Sciatic nerve (tissue), 2 donors: ENCODE data around the gene HSF4. TPM values are rescaled to one million over a fixed set of nuclear protein-coding genes. Genes with fewer than 3 reads are reported as not detected.

Experiments
- ATAC-seq: fragments of 200-7000 bp; cut with Tn5 transposase; one replicate; pipeline ENCODE4 v1.9.1; 2020; ENCODE audit warnings: mild to moderate bottlenecking, moderate library complexity
- DNase-seq: peaks from one replicate; pipeline ENCODE4 v3.0.0-alpha.2; 2020; ENCODE audit warnings: low spot score
- intact Hi-C: fragments of 100-400 bp; cut with DNase I; formaldehyde crosslinking; loops from one replicate; pipeline ENCODE4 v1.14.2; 2022
- total RNA-seq: library from RNA; stranded (reverse); fragmentation: NEBNext Ultra II Directional; extraction: Animal tissue kit (Norgen Biotek cat#: 25700); gene quantifications from one replicate; pipeline ENCODE4 v1.2.1, GENCODE V29; 2021
- donor health status: DM: no; HTN: no; CAD: no.
- donor health status: DM: no; HTN: no; CAD: no.

HSF4 gene
- total RNA-seq, 1 donor from 2014 or later: 123 TPM

- intact Hi-C loops: no loop called here
- DNase-seq: peak; percentile 60
- no peak for ATAC-seq
Measured at GRCh38 chr16:67149276-67150046, 15.1 kb upstream of the HSF4 start.

DNA sequence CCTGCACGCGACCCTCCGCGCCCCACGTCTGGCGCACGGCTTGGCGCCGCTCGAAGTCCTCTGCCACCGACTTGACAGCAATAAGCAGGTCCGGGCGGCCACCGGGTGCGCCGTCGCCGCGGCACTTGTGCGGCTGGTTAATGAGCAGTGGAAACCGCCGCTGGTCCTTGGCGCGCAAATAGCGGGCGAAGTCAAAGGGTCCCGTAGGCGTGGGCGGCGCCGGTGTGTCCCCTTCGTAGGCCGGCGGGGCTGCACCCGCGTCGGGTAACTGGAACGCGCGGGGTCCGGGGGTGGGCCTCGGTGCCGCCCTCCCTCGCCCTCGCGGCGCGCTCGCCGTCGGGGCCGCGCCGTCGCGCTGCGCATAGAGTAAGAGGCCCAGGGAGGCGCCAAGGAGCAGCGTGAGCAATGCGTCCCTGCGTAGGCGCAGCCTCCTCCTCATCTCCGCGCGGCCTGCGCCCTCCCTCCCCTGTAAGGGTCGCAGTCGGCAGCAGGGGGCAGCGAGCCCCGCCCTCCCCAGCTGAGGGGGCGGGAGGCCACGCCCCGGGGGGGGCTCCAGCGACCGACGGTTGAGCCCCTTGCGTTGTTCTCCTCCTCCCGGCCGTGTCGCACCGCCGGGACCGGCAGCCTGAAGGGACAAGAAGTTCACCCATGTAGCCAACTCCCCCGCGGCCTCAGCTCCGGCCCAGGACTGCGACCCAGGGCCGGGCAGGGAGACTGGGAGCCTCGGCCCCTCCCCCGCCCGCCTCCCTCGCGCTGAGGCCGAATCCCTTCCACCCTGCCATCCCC lies 14.3 kb upstream of the HSF4 start:
- ATAC-seq (peak; percentile 64), DNase-seq (no peak)
- intact Hi-C loops: no loop called here

GRCh38 chr16:67150833-67151396 lies 13.6 kb upstream of the HSF4 start, which contains the start of gene B3GNT9:
B3GNT9 (minus strand) TSS chr16:67150998; CDS start chr16:67150485, 513 bp downstream.
- intact Hi-C loops: no loop called here
- peak; percentile 86 for DNase-seq
- peak; percentile 87 for ATAC-seq

DNA sequence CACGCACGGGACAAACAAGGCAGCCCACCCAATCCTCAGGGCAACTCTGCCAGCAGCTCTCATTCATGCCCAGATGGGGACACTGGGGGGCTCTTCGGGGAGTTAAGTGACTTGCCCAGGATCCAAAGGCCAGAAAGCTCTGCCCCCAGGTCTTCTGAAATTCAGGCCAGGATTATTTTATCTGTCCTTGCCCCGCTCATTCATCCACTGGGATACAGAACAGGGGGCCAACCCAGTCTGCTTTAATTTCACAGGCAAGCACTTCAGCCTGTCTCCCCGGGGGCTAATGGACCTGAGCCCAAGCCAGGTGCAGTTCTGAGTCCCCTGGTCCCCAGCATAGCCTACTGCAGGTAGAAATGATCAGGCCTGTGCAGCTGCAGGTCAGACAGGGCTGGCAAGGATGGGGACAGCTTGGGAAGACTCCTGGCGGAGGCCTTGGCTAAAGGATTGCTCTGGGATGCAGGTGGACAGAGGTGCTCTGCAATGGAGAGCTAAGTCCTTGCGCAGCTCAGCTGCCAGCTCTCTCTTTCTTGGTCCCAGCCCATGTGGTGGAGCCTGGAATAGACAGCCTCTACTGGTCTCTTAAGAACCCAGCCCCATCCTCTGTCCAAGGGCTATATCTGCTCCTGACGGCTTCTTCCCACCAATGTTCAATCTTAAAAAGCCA lies 13.0 kb upstream of the HSF4 start:
- intact Hi-C loops: no loop called here
- no peak for ATAC-seq
- DNase-seq: no peak

GRCh38 chr16:67154578-67155294 lies 9.8 kb upstream of the HSF4 start:
- intact Hi-C loops: loop anchor here (2.0 kb wide), 1 partner anchor 178 kb away; no protein-coding TSS in a partner anchor
- ATAC-seq (no peak), DNase-seq (no peak)

DNA sequence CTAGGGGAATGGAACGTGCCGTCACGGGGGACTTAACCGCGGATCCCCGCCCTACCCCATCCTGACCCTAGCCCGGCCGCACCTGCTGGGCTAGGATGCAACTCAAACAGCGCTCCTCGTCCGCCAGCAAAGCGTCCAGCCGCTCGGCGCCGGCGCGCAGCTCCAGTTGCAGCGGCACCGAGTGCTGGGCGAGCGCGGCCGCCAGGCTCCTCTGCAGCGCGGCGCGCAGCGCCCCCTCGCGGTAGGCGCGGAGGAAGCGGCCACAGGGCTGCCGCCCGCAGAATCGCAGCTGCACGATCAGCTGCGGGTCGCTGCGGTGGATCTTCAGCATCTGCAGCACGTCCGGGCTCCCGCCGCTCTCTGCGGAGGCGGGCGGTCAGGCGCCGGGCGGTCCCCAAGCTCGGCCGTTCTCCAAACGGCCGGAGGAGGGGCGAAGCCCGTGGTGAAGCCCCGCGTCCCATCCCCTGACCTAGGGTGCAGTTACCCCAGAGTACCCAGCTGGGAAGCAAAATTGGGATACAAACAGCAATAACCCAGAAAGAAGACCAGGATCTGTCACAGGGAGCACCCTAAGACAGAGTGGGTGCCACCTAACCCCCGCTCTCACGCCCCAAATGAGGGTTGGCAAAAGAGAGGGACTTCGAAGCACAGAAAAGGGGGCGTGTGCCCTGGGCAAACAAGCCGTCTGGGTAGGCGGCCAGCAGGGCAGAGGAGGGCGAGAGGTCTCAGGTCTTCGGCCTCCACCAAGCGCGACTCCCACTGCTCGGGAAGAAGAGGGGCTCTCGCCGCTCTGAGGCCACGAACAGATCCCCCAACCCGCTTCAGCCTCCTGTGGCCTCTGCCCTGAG lies 9.0 kb upstream of the HSF4 start:
- DNase-seq: peak; percentile 86
- intact Hi-C loops: loop anchor here (2.0 kb wide), 1 partner anchor 179 kb away; no protein-coding TSS in a partner anchor
- peak; percentile 56 for ATAC-seq

- ATAC-seq: no peak
- DNase-seq: no peak
- intact Hi-C loops: no loop called here
Measured at GRCh38 chr16:67156143-67156844, 8.3 kb upstream of the HSF4 start.

DNA sequence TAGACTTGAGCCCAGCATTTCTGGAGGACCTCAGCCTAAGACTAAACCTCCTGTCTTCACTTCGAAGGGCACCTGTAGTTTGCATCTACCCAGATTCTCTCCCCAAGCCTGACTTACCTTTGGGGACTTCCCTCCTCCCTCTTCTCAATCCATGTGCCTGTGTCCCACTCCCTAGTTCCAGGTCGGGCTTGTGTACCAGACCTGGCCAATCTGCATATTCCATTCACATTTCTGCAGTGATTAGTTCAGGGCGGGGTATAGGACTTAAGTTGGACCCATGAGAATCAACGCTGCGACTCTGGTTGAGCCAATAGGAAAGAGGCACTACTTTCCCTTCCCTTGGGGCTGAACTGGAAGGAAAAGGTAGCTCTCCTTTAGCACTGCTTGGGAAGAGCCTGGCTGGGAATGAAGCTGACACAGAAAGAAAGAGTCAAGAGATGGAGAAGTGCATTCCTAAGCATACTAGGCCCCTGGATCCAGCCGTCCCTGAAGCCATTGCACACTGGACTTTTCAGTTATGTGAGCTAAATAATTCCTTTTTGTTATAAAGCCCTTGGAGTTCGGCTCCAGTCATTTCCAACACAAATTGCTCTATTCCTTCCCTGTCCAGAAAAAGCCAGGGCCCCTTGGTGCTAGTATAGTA lies 7.3 kb upstream of the HSF4 start:
- ATAC-seq (no peak), DNase-seq (no peak)
- intact Hi-C loops: no loop called here

DNA sequence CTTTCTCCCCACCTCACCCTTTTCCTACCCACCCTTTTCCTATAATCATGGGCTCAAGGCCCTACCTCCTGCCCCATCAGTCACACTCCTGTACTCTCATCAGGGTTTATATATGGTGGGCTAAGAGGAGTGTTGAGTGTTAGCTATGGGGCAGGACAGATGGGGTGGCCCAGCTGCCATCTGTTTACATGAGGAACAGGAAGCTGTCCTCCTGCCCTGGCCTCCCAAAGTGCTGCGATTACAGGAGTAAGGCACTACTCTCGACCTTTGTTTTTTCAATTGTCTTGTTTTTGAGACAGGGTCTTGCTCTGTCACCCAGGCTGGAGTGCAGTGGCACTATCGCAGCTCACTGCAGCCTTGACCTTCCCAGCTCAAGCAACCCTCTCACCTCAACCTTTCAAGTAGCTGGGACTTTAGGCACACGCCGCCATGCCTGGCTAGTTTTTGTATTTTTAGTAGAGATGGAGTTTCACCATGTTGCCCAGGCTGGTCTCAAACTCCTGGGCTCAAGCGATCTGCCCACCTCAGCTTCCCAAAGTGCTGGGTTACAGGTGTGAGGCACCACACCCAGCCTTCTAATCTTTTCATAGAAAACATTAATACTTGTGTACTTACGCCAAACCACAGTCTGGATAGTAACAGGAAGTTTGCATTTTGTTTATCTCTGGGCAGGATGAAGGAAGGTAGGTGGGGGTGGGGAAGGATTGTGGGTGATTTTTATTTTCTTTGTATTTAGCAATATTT lies 6.5 kb upstream of the HSF4 start:
- DNase-seq (no peak), ATAC-seq (no peak)
- intact Hi-C loops: no loop called here

GRCh38 chr16:67158637-67159600 lies 5.6 kb upstream of the HSF4 start:
- ATAC-seq: no peak
- intact Hi-C loops: no loop called here
- no peak for DNase-seq

- ATAC-seq (no peak), DNase-seq (no peak)
- intact Hi-C loops: no loop called here
Measured at GRCh38 chr16:67161595-67162058, 2.9 kb upstream of the HSF4 start.

GRCh38 chr16:67162506-67163163 lies 1.9 kb upstream of the HSF4 start:
- ATAC-seq: no peak
- no peak for DNase-seq
- intact Hi-C loops: no loop called here

DNA sequence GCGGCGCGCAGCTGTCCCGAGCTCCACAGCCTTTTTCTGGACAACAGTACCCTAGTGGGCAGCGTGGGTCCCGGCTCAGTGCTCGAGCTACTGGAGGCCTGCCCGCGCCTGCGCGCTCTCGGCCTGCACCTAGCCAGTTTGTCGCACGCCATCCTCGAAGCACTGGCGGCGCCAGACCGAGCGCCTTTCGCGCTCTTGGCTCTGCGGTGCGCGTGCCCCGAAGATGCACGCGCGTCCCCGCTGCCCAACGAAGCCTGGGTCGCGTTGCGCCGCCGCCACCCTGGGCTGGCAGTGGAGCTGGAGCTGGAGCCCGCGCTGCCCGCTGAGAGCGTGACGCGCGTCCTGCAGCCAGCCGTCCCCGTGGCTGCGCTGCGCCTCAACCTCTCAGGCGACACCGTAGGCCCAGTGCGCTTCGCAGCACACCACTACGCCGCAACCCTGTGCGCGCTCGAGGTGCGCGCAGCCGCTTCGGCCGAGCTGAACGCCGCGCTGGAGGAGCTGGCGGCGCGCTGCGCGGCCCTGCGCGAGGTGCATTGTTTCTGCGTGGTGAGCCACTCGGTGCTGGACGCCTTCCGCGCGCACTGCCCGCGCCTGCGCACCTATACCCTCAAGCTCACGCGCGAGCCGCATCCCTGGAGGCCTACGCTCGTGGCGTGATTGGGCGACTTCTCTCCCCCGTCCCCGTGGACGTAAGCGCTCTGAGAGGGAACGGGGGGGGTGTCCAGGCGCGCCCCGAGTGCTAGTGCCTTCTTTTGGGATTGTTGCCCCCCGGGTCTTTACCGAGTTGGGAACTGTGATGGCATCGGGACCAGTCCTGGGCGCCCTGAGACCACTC lies 1.2 kb upstream of the HSF4 start:
- intact Hi-C loops: no loop called here
- DNase-seq (no peak), ATAC-seq (peak; percentile 48)
